Endodermal cell (in vitro differentiated cells): Measurements from ENCODE around the gene HECTD2. TPM values are rescaled to one million over a fixed set of nuclear protein-coding genes. Genes with fewer than 3 reads are reported as not detected.

Source experiments
- DNase-seq: peaks from one replicate; pipeline ENCODE4 v3.0.0-alpha.2; 2017
- H3K27ac ChIP-seq: 2 replicates; pipeline ENCODE4 v1.5.1; 2013; ENCODE audit warnings: mild to moderate bottlenecking, low read depth, low read length, moderate library complexity
- H3K27me3 ChIP-seq: 2 replicates; pipeline ENCODE4 v1.6.1; 2013; ENCODE audit warnings: mild to moderate bottlenecking, low read length, moderate library complexity; ENCODE audit not compliant: insufficient read depth, control insufficient read depth, poor library complexity, severe bottlenecking
- H3K36me3 ChIP-seq: 2 replicates; pipeline ENCODE4 v1.7.0; 2013; ENCODE audit warnings: mild to moderate bottlenecking, low read length, moderate library complexity; ENCODE audit not compliant: control insufficient read depth, insufficient read depth
- H3K4me1 ChIP-seq: one replicate; pipeline ENCODE4 v1.7.0; 2013; ENCODE audit warnings: low read length; ENCODE audit not compliant: control insufficient read depth, insufficient read depth
- H3K4me3 ChIP-seq: 2 replicates; pipeline ENCODE4 v1.5.1; 2013; ENCODE audit warnings: mild to moderate bottlenecking, low read length, moderate library complexity
- H3K9ac ChIP-seq: 2 replicates; pipeline ENCODE4 v1.6.1; 2013; ENCODE audit warnings: mild to moderate bottlenecking, low read length, moderate library complexity; ENCODE audit not compliant: poor library complexity, severe bottlenecking; ENCODE audit errors: extremely low read depth
- H3K9me3 ChIP-seq: 2 replicates; pipeline ENCODE4 v1.6.1; 2013; ENCODE audit warnings: mild to moderate bottlenecking, low read length, moderate library complexity; ENCODE audit not compliant: control insufficient read depth
- H3K27ac Mint-ChIP-seq: 2 replicates; pipeline ENCODE4 v1.8.0; 2020; ENCODE audit warnings: mixed read lengths
- H3K27me3 Mint-ChIP-seq: 2 replicates; pipeline ENCODE4 v1.8.0; 2021; ENCODE audit warnings: mild to moderate bottlenecking, mixed read lengths; ENCODE audit not compliant: insufficient read depth
- H3K36me3 Mint-ChIP-seq: 2 replicates; pipeline ENCODE4 v1.8.0; 2020; ENCODE audit warnings: low read depth, mixed read lengths
- H3K4me1 Mint-ChIP-seq: 2 replicates; pipeline ENCODE4 v1.8.0; 2020; ENCODE audit warnings: mixed read lengths
- H3K4me3 Mint-ChIP-seq: 2 replicates; pipeline ENCODE4 v1.8.0; 2020; ENCODE audit warnings: mild to moderate bottlenecking, moderate library complexity, mixed read lengths
- H3K9me3 Mint-ChIP-seq: 2 replicates; pipeline ENCODE4 v1.8.0; 2020; ENCODE audit warnings: mild to moderate bottlenecking, mixed read lengths
- CTCF ChIP-seq: fragments of 200-600 bp; sonication (generic); conservative IDR thresholded peaks from 2 replicates; pipeline ENCODE4 v1.5.0; 2021; ENCODE audit warnings: antibody characterized with exemption, mild to moderate bottlenecking
- WGBS, 2 experiments: methylation state at CpG; one replicate each; pipeline versions ENCODE4 v1.1.5 to v1.1.7; 2013; ENCODE audit warnings: missing lambda C conversion rate in 2 of 2, mixed read lengths in 1 of 2; ENCODE audit not compliant: insufficient coverage in 1 of 2, insufficient read length in 1 of 2; 5-methylcytosine and 5-hydroxymethylcytosine counted together
- total RNA-seq, 2 donors: library from RNA; stranded (reverse); fragmentation: NEBNext Ultra II Directional in 1 of 2; extraction: Animal tissue kit (Norgen Biotek cat#: 25700) in 1 of 2; gene quantifications; 2 replicates in 1 of 2; 3 replicates in 1 of 2; pipeline ENCODE4 v1.2.1, GENCODE V29; 2021

Gene HECTD2
- total RNA-seq, 2 donors from 2014 or later: 8.8 to 13.4 TPM

DNA sequence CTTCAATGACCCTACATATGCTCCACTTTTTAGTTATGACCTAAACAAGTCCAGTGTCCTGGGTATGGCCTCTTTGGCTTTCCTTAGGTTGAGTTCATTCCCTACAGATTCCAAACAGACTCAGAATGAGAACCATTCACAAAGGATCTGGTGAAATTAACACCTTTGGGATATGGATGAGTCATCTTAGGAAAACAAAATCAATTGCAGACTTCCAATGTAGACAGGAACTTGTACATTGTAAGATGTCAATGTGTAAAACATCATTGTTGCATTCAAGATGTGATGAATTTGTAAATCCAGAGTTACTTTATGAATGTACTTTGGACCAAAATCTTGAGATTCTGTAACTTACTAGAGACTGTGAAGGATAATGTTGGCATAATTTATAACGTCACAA, 43.4 kb upstream of the HECTD2 start:
- no peak overlapping the region for H3K4me3 Mint-ChIP-seq

GRCh38 chr10:91367127-91367531, 43.0 kb upstream of the HECTD2 start:
- Histone ChIP-seq H3K36me3 (no peaks in the 10 kb centered on the region), H3K4me1 (no peaks in the 10 kb centered on the region), H3K4me3 (no peak overlapping the region), H3K27ac (no peak overlapping the region), H3K9ac (no peak overlapping the region), H3K27me3 (no peaks in the 10 kb centered on the region), H3K9me3 (no peaks in the 10 kb centered on the region)
- Mint-ChIP-seq H3K27ac (no peak overlapping the region), H3K36me3 (no peaks in the 10 kb centered on the region), H3K4me3 (no peak overlapping the region), H3K9me3 (peaks cover 3% of the 10 kb centered on the region), H3K27me3 (peaks cover 10% of the 10 kb centered on the region), H3K4me1 (no peaks in the 10 kb centered on the region)
- TF ChIP-seq CTCF: no peak
- no peak for DNase-seq

More for the DNA sequence above, 43.4 kb upstream of the HECTD2 start:
- no peak for DNase-seq
- Histone ChIP-seq H3K36me3 (no peaks in the 10 kb centered on the region), H3K4me1 (no peaks in the 10 kb centered on the region), H3K9ac (no peak overlapping the region), H3K9me3 (no peaks in the 10 kb centered on the region), H3K27ac (no peak overlapping the region), H3K27me3 (no peaks in the 10 kb centered on the region), H3K4me3 (no peak overlapping the region)
- Mint-ChIP-seq H3K27ac (no peak overlapping the region), H3K9me3 (peaks cover 3% of the 10 kb centered on the region), H3K4me1 (no peaks in the 10 kb centered on the region), H3K27me3 (peaks cover 10% of the 10 kb centered on the region), H3K36me3 (no peaks in the 10 kb centered on the region)
- TF ChIP-seq CTCF: no peak
- WGBS, 2 experiments: 89 to 100% methylated on average over 1 of the region's 1 CpG

GRCh38 chr10:91367558-91367957, 42.6 kb upstream of the HECTD2 start:
- Mint-ChIP-seq H3K27me3 (peaks cover 10% of the 10 kb centered on the region), H3K36me3 (no peaks in the 10 kb centered on the region), H3K9me3 (peaks cover 3% of the 10 kb centered on the region), H3K27ac (no peak overlapping the region), H3K4me3 (no peak overlapping the region), H3K4me1 (no peaks in the 10 kb centered on the region)
- no peak for DNase-seq
- Histone ChIP-seq H3K27ac (no peak overlapping the region), H3K4me3 (no peak overlapping the region), H3K27me3 (no peaks in the 10 kb centered on the region), H3K9ac (no peak overlapping the region), H3K4me1 (no peaks in the 10 kb centered on the region), H3K36me3 (no peaks in the 10 kb centered on the region), H3K9me3 (no peaks in the 10 kb centered on the region)
- WGBS, 2 experiments: 87% methylated on average over 2 of the region's 2 CpGs; no CpG with 5 or more reads in 1 of the 2 experiments
- no peak for TF ChIP-seq CTCF
